Measurements from ENCODE around the gene NHS. TPM values are rescaled to one million over a fixed set of nuclear protein-coding genes. Genes with fewer than 3 reads are reported as not detected.

The NHS gene
- polyA plus RNA-seq, 1 donor (not counting 4 experiments of a cell fraction or from before 2014, with no cell fraction given): 5.4 TPM

GRCh38 chrX:17774053-17774452 lies 399.1 kb downstream of the NHS start:
- dilution Hi-C loops (cut with MboI; ENCODE audit: extremely low pct_ligation_motif_present, low sequenced_read_pairs): no loop called here

GRCh38 chrX:17778997-17779396 lies 404.0 kb downstream of the NHS start:
- no peaks in the 10 kb centered on the region for H3K9me3 ChIP-seq (ENCODE audit: control insufficient read depth, low read depth, low read length)
- H3K9ac ChIP-seq (ENCODE audit: control insufficient read depth, extremely low read depth, insufficient read depth, low read length): no peak overlapping the region
- no peak for DNase-seq (ENCODE audit: low read depth, low spot score)
- H2AFZ ChIP-seq (ENCODE audit: control insufficient read depth, low read length): no peak overlapping the region
- no peaks in the 10 kb centered on the region for H3K4me1 ChIP-seq (ENCODE audit: control insufficient read depth, extremely low read depth, insufficient read depth, low read length)
- H4K20me1 ChIP-seq (ENCODE audit: control insufficient read depth, extremely low read depth, insufficient read depth, low read length): no peaks in the 10 kb centered on the region
- no peak for TF ChIP-seq EZH2 (IDR thresholded peaks at IDR 0.05; ENCODE audit: low read length)
- TF ChIP-seq CTCF (optimal IDR thresholded peaks at IDR 0.05 in 1 of 3, IDR thresholded peaks at IDR 0.05 in 1 of 3, conservative IDR thresholded peaks at IDR 0.05 in 1 of 3; ENCODE audit: extremely low read depth in 1 of 3, insufficient read depth in 2 of 3, low read length in 3 of 3): no peak
- H3K36me3 ChIP-seq (ENCODE audit: control insufficient read depth in 2 of 2, extremely low read depth in 1 of 2, insufficient read depth in 2 of 2, low read length in 2 of 2): no peaks in the 10 kb centered on the region
- H3K4me3 ChIP-seq (ENCODE audit: control insufficient read depth in 2 of 3, extremely low read depth in 1 of 3, insufficient read depth in 2 of 3, low read depth in 1 of 3, low read length in 3 of 3): no peak overlapping the region
- no peaks in the 10 kb centered on the region for H3K79me2 ChIP-seq (ENCODE audit: control insufficient read depth, insufficient read depth, low read length)
- H3K27ac ChIP-seq (ENCODE audit: control insufficient read depth, insufficient read depth, low read length): no peak overlapping the region
- no peak overlapping the region for H3K4me2 ChIP-seq (ENCODE audit: control insufficient read depth, extremely low read depth, insufficient read depth, low read depth, low read length)
- dilution Hi-C loops (cut with MboI; ENCODE audit: extremely low pct_ligation_motif_present, low sequenced_read_pairs): no loop called here
- no peak for FAIRE-seq
- no peaks in the 10 kb centered on the region for H3K27me3 ChIP-seq (ENCODE audit: control insufficient read depth, extremely low read depth, insufficient read depth, low read length)
- no peaks in the 10 kb centered on the region for H3K9me1 ChIP-seq (ENCODE audit: control insufficient read depth, extremely low read depth, insufficient read depth, low read length)

More at GRCh38 chrX:17774053-17774452, 399.1 kb downstream of the NHS start:
- Histone ChIP-seq H3K4me2 (ENCODE audit: control insufficient read depth, extremely low read depth, insufficient read depth, low read depth, low read length) (no peak overlapping the region), H2AFZ (ENCODE audit: control insufficient read depth, low read length) (no peak overlapping the region), H4K20me1 (ENCODE audit: control insufficient read depth, extremely low read depth, insufficient read depth, low read length) (no peaks in the 10 kb centered on the region), H3K36me3 (ENCODE audit: control insufficient read depth in 2 of 2, extremely low read depth in 1 of 2, insufficient read depth in 2 of 2, low read length in 2 of 2) (no peaks in the 10 kb centered on the region), H3K27ac (ENCODE audit: control insufficient read depth, insufficient read depth, low read length) (no peak overlapping the region), H3K4me1 (ENCODE audit: control insufficient read depth, extremely low read depth, insufficient read depth, low read length) (no peaks in the 10 kb centered on the region), H3K4me3 (ENCODE audit: control insufficient read depth in 2 of 3, extremely low read depth in 1 of 3, insufficient read depth in 2 of 3, low read depth in 1 of 3, low read length in 3 of 3) (no peak overlapping the region), H3K79me2 (ENCODE audit: control insufficient read depth, insufficient read depth, low read length) (no peaks in the 10 kb centered on the region), H3K9ac (ENCODE audit: control insufficient read depth, extremely low read depth, insufficient read depth, low read length) (no peak overlapping the region), H3K27me3 (ENCODE audit: control insufficient read depth, extremely low read depth, insufficient read depth, low read length) (peaks cover 3% of the 10 kb centered on the region), H3K9me1 (ENCODE audit: control insufficient read depth, extremely low read depth, insufficient read depth, low read length) (no peaks in the 10 kb centered on the region), H3K9me3 (ENCODE audit: control insufficient read depth, low read depth, low read length) (no peaks in the 10 kb centered on the region)
- TF ChIP-seq CTCF (optimal IDR thresholded peaks at IDR 0.05 in 1 of 3, IDR thresholded peaks at IDR 0.05 in 1 of 3, conservative IDR thresholded peaks at IDR 0.05 in 1 of 3; ENCODE audit: extremely low read depth in 1 of 3, insufficient read depth in 2 of 3, low read length in 3 of 3) (no peak), EZH2 (IDR thresholded peaks at IDR 0.05; ENCODE audit: low read length) (no peak)
- DNase-seq (ENCODE audit: low read depth, low spot score) (no peak), FAIRE-seq (no peak)
